IMR-90 (cell line): ENCODE measurements around the gene NUDT3.

Source experiments
- CEBPB ChIP-seq: IDR thresholded peaks from 2 replicates; pipeline ENCODE4 v1.6.1; 2012; ENCODE audit warnings: low read depth, low read length, improper control_type of control experiment
- CTCF ChIP-seq: conservative IDR thresholded peaks from 2 replicates; pipeline ENCODE4 v1.5.1; 2012; ENCODE audit warnings: mild to moderate bottlenecking, low read depth, low read length, improper control_type of control experiment
- FOS ChIP-seq: fragments of 150-350 bp; IDR thresholded peaks from 2 replicates; pipeline ENCODE4 v1.6.1; 2016; ENCODE audit warnings: low read depth, low read length
- POLR2A ChIP-seq: IDR thresholded peaks from 2 replicates; pipeline ENCODE4 v1.6.1; 2012; ENCODE audit warnings: mild to moderate bottlenecking, low read depth, low read length
- RAD21 ChIP-seq: IDR thresholded peaks from 2 replicates; pipeline ENCODE4 v1.6.1; 2012; ENCODE audit warnings: low read length, improper control_type of control experiment
- RFX5 ChIP-seq: IDR thresholded peaks from 2 replicates; pipeline ENCODE4 v1.8.0; 2012; ENCODE audit warnings: low read depth, mild to moderate bottlenecking, low read length, moderate library complexity

- TF ChIP-seq CTCF (no peak), FOS (no peak), POLR2A (no peak), RFX5 (no peak), CEBPB (no peak), RAD21 (no peak)
Measured at GRCh38 chr6:34272013-34272926, 120.2 kb downstream of the NUDT3 start.
